GM13976 (cell line): ENCODE data around the gene IL6.

Source experiments
- DNase-seq: peaks from one replicate; pipeline ENCODE4 v3.0.0; 2012; ENCODE audit warnings: low spot score
- in situ Hi-C: fragments of 300-500 bp; cut with MboI; formaldehyde crosslinking; loops from one replicate; pipeline ENCODE4 v1.12.0; 2022; ENCODE audit warnings: low sequenced_read_pairs, mixed read lengths, inconsistent platforms; ENCODE audit not compliant: unreplicated experiment
- TF ChIP-seq, protein P1 (sequence below): IDR thresholded peaks from 2 replicates; pipeline ENCODE4 v1.5.1; 2012; ENCODE audit warnings: borderline replicate concordance, mild to moderate bottlenecking; ENCODE audit not compliant: insufficient read depth; ENCODE audit errors: extremely low read depth, missing control alignments, control extremely low read depth

The IL6 gene

DNA sequence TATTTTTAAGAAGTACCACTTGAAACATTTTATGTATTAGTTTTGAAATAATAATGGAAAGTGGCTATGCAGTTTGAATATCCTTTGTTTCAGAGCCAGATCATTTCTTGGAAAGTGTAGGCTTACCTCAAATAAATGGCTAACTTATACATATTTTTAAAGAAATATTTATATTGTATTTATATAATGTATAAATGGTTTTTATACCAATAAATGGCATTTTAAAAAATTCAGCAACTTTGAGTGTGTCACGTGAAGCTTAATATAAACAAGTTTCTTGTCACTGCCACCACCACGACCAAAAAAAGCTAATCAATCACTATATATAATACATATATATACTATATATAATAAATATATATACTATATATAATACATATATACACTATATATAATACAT, 4.8 kb downstream of the IL6 start:
- in situ Hi-C loops = loop anchor here (10.0 kb wide), 1 partner anchor 333 kb away; no protein-coding TSS in a partner anchor
- no peak for DNase-seq
- TF ChIP-seq, protein P1, sequence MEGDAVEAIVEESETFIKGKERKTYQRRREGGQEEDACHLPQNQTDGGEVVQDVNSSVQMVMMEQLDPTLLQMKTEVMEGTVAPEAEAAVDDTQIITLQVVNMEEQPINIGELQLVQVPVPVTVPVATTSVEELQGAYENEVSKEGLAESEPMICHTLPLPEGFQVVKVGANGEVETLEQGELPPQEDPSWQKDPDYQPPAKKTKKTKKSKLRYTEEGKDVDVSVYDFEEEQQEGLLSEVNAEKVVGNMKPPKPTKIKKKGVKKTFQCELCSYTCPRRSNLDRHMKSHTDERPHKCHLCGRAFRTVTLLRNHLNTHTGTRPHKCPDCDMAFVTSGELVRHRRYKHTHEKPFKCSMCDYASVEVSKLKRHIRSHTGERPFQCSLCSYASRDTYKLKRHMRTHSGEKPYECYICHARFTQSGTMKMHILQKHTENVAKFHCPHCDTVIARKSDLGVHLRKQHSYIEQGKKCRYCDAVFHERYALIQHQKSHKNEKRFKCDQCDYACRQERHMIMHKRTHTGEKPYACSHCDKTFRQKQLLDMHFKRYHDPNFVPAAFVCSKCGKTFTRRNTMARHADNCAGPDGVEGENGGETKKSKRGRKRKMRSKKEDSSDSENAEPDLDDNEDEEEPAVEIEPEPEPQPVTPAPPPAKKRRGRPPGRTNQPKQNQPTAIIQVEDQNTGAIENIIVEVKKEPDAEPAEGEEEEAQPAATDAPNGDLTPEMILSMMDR = no peak

DNA sequence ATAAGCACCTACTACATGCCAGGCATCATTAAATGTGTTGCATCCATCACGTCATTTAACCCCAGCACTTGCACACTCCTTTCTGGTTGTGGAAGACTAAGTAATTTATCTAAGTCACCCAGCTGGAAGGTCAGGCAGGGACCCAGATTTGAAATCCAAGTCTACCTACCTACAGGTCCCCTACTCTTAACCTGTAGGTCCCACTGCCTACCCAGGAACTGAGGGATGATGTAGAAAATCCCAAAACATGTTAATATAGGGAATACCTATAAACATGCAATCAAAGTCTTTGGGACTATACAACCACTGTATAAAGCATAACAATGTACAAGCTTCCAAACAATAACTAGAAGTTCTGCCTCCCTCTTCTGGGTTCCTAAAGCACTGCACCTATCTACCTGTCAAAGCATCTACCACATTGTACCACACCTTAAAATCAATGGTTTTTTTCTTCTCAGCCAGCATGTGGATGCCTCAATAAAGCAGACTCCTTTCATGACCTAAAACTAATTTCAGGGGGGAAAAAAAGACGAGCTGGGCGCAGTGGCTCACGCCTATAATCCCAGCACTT, 5.6 kb downstream of the IL6 start:
- in situ Hi-C loops = loop anchor here (10.0 kb wide), 1 partner anchor 332 kb away; no protein-coding TSS in a partner anchor
- DNase-seq = no peak
- TF ChIP-seq, protein P1 = no peak

DNA sequence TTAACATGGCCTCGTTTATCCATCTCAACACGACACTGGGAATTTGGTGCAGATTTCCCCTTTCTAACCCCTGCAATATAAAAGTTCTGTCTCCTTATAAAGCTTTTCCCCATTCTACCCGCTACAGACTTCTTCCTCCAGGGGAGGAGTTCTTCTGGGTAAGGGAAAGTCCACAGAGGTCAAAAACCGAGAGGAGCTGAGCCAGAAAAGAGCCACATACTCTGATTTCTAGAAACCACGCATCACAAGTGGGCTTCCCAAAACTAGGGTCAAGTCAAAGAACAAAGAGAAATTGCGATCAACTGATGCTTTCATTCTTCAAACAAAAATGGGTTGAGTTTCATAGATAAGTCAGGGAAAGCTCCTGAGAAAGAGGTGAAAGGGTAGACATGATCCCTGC, 6.8 kb downstream of the IL6 start:
- TF ChIP-seq, protein P1 = no peak
- no peak for DNase-seq
- in situ Hi-C loops = loop anchor here (10.0 kb wide), 1 partner anchor 331 kb away; no protein-coding TSS in a partner anchor

DNA sequence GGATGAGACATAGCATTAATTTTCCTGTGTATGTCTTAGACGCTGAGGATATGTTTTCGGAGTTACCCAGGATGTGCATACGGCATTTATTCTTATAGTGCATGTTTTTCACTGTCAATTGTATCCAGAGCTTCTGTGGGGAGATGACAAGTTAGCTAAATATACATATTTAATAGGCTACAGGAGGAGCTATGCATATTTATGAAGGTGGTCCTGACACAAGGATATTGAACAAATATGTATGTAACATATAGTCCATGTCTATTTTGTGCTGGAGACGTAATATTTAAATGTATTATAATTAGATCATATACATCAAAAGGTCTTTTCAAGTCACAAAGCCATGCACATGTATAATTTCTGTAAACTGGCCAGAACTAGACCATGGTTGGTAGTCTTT, 16.0 kb downstream of the IL6 start:
- in situ Hi-C loops = no loop called here
- TF ChIP-seq, protein P1 = no peak
- DNase-seq = no peak

DNA sequence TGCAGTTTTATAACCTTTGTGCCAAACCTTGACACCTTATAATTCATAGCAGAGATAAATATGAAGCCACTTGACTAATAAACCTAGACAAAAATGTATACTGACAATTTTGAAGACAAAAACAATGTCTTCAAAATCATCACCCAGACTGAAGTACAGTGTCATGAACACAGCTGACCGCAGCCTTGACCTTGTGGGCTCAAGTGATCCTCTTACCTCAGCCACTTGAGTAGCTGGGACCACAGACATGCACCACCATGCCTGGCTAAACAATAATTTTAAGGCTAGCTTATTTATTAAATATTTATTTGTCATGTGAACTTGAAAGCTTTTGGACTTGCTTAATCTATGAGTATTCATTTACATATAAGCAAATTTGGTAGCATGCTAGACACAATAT, 24.3 kb downstream of the IL6 start:
- TF ChIP-seq, protein P1 = no peak
- in situ Hi-C loops = no loop called here
- DNase-seq = no peak

DNA sequence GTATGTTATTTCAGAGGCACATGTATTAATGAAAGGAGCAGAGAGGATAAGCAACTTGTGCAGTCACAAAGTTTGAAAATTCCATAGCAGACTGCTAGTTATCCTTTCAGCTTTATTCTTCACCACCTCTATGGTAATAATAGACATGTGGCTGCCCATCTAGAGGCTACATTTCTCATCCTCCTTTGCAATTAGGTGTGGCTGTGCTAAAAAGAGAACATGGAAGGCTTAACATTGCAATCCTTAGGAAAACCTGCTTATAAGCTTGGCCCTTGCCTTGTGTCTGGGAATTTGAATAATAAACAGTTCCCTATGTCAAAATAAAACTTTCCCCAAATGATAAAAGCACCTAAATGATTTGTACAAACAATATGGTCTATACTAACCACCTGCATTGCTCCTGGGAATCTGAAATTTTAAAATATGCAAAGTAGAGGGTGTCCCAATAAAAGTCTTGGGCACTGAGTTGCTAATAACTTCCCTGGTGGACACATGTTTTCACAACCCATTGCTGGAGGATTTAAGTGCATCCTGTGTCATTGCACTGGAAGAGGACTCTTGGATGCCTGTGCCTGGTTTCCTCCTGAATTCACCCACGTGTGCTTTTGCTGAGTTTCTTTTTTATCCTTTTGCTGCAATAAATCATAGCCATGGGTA, 30.5 kb downstream of the IL6 start:
- no peak for DNase-seq
- TF ChIP-seq, protein P1 = no peak
- in situ Hi-C loops = no loop called here

DNA sequence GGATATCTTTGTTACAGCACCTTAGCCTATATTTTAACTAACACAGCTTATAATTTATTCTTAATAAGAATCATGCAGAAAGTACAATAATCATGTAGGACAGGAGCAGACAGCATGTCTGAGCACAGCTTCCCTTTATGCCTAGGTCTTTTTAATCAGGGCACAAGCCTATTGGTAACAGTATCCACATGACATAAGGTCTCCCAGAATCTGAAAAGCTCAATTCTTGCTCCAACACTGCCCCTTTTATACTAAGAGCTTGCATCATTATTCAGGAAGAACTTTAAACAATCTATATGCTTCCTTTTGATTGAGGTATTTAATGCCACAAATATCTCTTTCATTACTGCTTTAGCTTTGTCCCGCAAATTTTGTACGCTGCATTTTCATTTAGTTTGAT, 31.6 kb downstream of the IL6 start:
- TF ChIP-seq, protein P1 = no peak
- in situ Hi-C loops = no loop called here
- DNase-seq = no peak
